Right lung (tissue), 5 donors: ENCODE measurements around the gene SETD2. TPM values are rescaled to one million over a fixed set of nuclear protein-coding genes. Genes with fewer than 3 reads are reported as not detected.

Experiments used
- DNase-seq, 2 donors: peaks; one replicate each; pipeline ENCODE4 v3.0.0-alpha.2; 2013
- polyA plus RNA-seq, 5 donors: library from polyadenylated mRNA; unstranded; fragments of 120-200 nt; gene quantifications; one replicate each; pipeline versions ENCODE4 v1.2.1 to v1.2.3, GENCODE V29; 2013; ENCODE audit warnings: inconsistent platforms in 1 of 5, low replicate concordance in 1 of 5; ENCODE audit not compliant: insufficient read length in 5 of 5, insufficient read depth in 1 of 5

The SETD2 gene
- polyA plus RNA-seq, 5 donors: 44.0 to 64.0 (median 61.7) TPM

- no peak for DNase-seq
Measured at GRCh38 chr3:47011371-47011770, 152.5 kb downstream of the SETD2 start.

GRCh38 chr3:47010910-47011309 lies 153.0 kb downstream of the SETD2 start:
- no peak for DNase-seq

- no peak for DNase-seq
Measured at GRCh38 chr3:47010111-47010712, 153.7 kb downstream of the SETD2 start.

GRCh38 chr3:47009225-47010110 lies 154.4 kb downstream of the SETD2 start:
- DNase-seq: peak; percentile 91 to 92

GRCh38 chr3:47008851-47009224 lies 155.1 kb downstream of the SETD2 start:
- DNase-seq: no peak

DNA sequence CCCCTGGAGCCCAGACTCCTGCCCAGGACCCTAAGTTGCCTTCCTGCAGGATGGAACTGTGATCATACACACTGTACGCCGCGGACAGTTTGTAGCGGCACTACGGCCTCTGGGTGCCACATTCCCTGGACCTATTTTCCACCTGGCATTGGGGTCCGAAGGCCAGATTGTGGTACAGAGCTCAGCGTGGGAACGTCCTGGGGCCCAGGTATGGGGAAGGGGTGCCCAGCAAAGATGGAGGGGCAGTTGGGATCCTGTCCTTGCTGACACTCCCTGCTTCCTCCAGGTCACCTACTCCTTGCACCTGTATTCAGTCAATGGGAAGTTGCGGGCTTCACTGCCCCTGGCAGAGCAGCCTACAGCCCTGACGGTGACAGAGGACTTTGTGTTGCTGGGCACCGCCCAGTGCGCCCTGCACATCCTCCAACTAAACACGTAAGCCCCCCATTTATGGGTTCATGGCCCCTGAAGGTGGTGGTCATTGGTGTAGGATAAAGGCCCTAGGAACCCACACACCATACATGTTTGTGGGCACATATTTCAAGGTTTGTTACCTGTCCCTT lies 155.6 kb downstream of the SETD2 start:
- no peak for DNase-seq

DNA sequence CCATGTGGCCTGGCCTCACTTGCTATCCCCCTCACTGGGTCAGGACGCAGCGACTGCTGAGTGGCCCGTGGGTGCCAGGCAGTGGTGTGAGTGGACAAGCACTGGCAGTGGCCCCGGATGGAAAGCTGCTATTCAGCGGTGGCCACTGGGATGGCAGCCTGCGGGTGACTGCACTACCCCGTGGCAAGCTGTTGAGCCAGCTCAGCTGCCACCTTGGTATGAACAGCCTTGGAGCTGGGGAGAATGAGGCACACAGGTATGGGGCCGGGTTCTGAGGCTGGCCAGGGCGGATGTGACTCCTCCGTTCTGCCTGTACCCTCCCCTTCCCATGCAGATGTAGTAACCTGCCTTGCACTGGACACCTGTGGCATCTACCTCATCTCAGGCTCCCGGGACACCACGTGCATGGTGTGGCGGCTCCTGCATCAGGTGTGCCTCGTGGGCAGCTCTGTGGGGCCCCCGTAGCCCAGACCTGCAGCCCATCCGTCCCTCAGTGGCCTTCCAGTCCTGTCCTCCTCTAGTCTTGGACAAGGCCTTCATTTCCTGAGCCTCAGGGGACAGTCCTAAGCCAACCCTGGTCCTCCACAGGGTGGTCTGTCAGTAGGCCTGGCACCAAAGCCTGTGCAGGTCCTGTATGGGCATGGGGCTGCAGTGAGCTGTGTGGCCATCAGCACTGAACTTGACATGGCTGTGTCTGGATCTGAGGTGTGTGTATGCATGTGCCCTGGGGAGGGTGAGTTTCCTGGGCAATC lies 156.3 kb downstream of the SETD2 start:
- DNase-seq: no peak

- DNase-seq: no peak
Measured at GRCh38 chr3:47007001-47007400, 156.9 kb downstream of the SETD2 start.

- no peak for DNase-seq
Measured at GRCh38 chr3:47006145-47006651, 157.7 kb downstream of the SETD2 start.

GRCh38 chr3:47005212-47006144 lies 158.4 kb downstream of the SETD2 start:
- DNase-seq: no peak

DNA sequence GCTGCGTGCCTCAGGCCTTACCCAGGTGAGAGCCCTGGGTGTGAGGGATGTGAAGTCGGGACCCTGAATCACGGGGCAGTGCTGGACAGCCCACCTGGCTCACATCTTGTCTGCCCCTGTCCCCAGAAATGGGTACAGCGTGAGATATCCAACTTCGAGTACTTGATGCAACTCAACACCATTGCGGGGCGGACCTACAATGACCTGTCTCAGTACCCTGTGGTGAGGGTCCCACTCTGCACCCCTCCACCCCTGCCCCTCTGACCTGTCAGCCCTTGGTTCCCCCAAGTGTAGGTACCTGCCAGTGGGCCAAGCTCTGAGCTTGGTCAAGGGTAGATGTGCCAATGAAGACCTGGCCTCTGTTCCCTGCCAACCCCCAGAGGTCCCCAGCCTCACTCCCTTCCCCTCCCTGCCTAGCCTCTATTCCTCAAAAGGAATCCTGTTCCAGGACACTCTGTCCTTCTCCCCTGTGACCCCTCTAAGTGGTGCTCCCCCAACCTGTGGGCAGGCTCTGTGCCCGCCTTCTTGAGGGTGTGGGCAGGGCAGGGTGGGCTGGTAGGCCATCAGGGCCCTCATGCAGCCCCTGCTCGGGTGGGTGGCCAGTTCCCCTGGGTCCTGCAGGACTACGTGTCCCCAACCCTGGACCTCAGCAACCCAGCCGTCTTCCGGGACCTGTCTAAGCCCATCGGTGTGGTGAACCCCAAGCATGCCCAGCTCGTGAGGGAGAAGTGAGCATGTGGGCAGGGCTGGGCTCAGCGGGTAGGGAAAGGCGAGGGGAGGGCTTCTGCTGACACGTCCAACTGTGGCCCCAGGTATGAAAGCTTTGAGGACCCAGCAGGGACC lies 159.3 kb downstream of the SETD2 start:
- DNase-seq: no peak

DNA sequence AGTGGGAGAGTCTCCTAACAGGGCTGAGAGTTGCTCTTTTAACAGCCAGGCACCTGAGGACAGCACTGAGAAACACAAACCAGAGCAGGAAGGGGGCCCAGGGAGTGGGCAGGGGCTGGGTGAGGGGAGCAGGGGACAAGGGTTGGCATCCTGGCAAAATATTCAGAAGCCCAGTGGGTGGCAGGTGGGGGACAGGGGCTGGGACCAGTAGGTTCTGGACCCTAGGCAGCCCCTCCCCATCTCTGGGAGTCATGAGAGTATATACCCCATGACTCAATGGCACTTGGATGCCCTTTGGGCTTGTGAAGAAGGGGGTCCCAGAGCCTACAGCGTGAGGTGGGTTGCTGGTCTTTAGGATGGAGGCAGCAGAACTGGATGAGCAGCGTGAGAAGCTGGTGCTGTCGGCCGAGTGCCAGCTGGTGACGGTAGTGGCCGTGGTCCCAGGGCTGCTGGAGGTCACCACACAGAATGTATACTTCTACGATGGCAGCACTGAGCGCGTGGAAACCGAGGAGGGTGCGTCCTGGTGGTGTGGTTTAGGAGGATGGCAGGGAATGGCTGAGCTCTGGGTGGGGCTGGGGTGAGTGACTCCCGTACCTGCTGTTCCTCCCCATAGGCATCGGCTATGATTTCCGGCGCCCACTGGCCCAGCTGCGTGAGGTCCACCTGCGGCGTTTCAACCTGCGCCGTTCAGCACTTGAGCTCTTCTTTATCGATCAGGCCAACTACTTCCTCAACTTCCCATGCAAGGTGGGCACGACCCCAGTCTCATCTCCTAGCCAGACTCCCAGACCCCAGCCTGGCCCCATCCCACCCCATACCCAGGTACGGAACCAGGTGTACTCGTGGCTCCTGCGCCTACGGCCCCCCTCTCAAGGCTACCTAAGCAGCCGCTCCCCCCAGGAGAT lies 160.2 kb downstream of the SETD2 start:
- DNase-seq: no peak

GRCh38 chr3:47003056-47003410 lies 160.9 kb downstream of the SETD2 start:
- DNase-seq: no peak

DNA sequence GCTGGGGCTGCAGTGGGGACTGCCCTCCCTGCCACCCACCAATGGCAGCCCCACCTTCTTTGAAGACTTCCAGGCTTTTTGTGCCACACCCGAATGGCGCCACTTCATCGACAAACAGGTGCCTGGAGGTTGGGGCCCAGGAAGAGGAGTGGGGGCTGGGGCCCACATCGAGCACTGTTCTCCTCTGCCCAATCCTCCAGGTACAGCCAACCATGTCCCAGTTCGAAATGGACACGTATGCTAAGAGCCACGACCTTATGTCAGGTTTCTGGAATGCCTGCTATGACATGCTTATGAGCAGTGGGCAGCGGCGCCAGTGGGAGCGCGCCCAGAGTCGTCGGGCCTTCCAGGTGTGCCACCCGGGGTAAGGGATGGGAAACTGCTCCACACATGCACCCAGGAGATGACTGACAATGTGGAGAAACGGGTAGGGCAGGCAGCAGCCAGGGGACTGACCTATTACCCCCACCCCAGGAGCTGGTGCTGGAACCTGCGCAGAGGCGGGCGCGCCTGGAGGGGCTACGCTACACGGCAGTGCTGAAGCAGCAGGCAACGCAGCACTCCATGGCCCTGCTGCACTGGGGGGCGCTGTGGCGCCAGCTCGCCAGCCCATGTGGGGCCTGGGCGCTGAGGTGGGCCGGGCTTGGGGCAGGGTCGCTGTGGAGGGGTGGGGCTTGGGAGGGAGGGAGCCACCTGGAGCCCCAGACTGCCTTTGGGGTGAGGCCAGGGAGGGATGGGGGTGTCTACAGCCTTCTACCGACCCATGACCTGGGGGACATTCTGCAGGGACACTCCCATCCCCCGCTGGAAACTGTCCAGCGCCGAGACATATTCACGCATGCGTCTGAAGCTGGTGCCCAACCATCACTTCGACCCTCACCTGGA lies 161.5 kb downstream of the SETD2 start:
- DNase-seq: no peak

DNA sequence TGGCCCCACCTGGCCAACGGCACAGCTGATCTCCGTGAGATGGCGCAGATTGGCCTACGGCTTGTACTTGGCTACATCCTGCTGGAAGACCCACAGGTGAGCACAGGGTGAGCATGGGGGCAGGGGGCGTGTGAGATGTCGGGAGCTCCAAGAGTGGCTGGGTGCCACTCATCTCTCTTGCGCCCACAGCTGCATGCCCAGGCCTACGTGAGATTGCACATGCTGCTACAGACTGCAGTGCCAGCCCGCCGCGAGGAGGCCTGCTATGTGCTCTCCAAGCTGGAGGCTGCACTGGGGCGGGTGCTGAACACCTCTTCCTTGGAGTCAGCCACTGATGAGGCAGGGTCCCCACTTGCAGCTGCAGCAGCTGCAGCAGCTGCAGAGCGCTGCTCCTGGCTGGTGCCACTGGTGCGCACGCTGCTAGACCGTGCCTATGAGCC lies 162.2 kb downstream of the SETD2 start:
- DNase-seq: no peak

GRCh38 chr3:47000922-47001730 lies 162.8 kb downstream of the SETD2 start:
- no peak for DNase-seq
